H1 (cell line): ENCODE data around the gene PACSIN2. TPM values are rescaled to one million over a fixed set of nuclear protein-coding genes. Genes with fewer than 3 reads are reported as not detected.

Experiments
- CTCF ChIA-PET: fragments of 300-600 bp; sonication (Branson Sonifier 250); formaldehyde crosslinking; loops from one replicate; lab custom pipeline; 2021; ENCODE audit not compliant: partially characterized antibody; lab: Charles Lee
- POLR2A ChIA-PET: fragments of 300-600 bp; sonication (Branson Sonifier 250); formaldehyde crosslinking; loops from one replicate; lab custom pipeline; 2021; ENCODE audit warnings: inconsistent platforms; ENCODE audit not compliant: partially characterized antibody; lab: Charles Lee
- DNase-seq, 2 experiments: peaks; one replicate each; pipeline versions ENCODE4 v3.0.0 to v3.0.0-alpha.2; 2010 to 2022; ENCODE audit warnings: low spot score in 2 of 2, low read depth in 1 of 2, mixed read lengths in 1 of 2
- FAIRE-seq: peaks from 2 replicates; lab custom pipeline; 2011; peaks lifted over from hg19 to GRCh38; lab: Jason Lieb, UNC
- H2AFZ ChIP-seq: 2 replicates; pipeline ENCODE4 v1.8.1; 2012; ENCODE audit warnings: low read length, inconsistent platforms
- H2AK5ac ChIP-seq: 2 replicates; pipeline ENCODE4 v1.6.1; 2013; ENCODE audit warnings: low read depth, low read length
- H2BK120ac ChIP-seq: replicated peaks from 2 replicates; pipeline ENCODE3; 2013; ENCODE audit warnings: low read depth, low read length, inconsistent platforms
- H2BK12ac ChIP-seq: 2 replicates; pipeline ENCODE4 v1.6.1; 2013; ENCODE audit warnings: low read depth, low read length
- H2BK15ac ChIP-seq: 2 replicates; pipeline ENCODE4 v1.6.1; 2013; ENCODE audit warnings: low read length
- H2BK20ac ChIP-seq: 2 replicates; pipeline ENCODE4 v1.6.1; 2013; ENCODE audit warnings: low read length
- H2BK5ac ChIP-seq: 2 replicates; pipeline ENCODE4 v1.6.1; 2013; ENCODE audit warnings: low read depth, low read length
- H3K14ac ChIP-seq: 2 replicates; pipeline ENCODE4 v1.6.1; 2013; ENCODE audit warnings: inconsistent platforms; ENCODE audit not compliant: insufficient read length
- H3K18ac ChIP-seq: 2 replicates; pipeline ENCODE4 v1.6.1; 2013; ENCODE audit warnings: low read length; ENCODE audit errors: extremely low read depth
- H3K23ac ChIP-seq: 2 replicates; pipeline ENCODE4 v1.6.1; 2013; ENCODE audit warnings: inconsistent platforms; ENCODE audit not compliant: insufficient read length
- H3K23me2 ChIP-seq: 2 replicates; pipeline ENCODE4 v1.6.1; 2013; ENCODE audit warnings: low read depth, low read length
- H3K27ac ChIP-seq: 2 replicates; pipeline ENCODE4 v1.6.1; 2011; ENCODE audit warnings: low read depth, low read length, inconsistent platforms
- H3K27me3 ChIP-seq, 4 experiments: replicated peaks in 1 of 4; 1 replicate in 1 of 4; 2 replicates in 3 of 4; pipeline versions ENCODE4 v1.6.1 to v1.8.1; 2011 to 2013; ENCODE audit warnings: low read length in 3 of 4, mild to moderate bottlenecking in 3 of 4, inconsistent platforms in 2 of 4, mixed read lengths in 2 of 4, moderate library complexity in 1 of 4; ENCODE audit not compliant: control insufficient read depth in 3 of 4, insufficient read depth in 3 of 4; ENCODE audit errors: extremely low read depth in 1 of 4
- H3K36me3 ChIP-seq, 4 experiments: 2 replicates each; pipeline versions ENCODE4 v1.6.1 to v1.8.1; 2011 to 2013; ENCODE audit warnings: mild to moderate bottlenecking in 4 of 4, low read length in 3 of 4, moderate library complexity in 2 of 4, control low read depth in 1 of 4, inconsistent platforms in 1 of 4; ENCODE audit not compliant: insufficient read depth in 4 of 4, control insufficient read depth in 2 of 4
- H3K4ac ChIP-seq: replicated peaks from 2 replicates; pipeline ENCODE3; 2013; ENCODE audit warnings: low read length, low read depth, mixed read lengths, inconsistent platforms; ENCODE audit not compliant: insufficient read length
- H3K4me1 ChIP-seq, 4 experiments: replicated peaks in 1 of 4; 1 replicate in 1 of 4; 2 replicates in 3 of 4; pipeline versions ENCODE4 v1.6.1 to v1.8.1; 2011 to 2013; ENCODE audit warnings: low read length in 3 of 4, inconsistent platforms in 2 of 4, mixed read lengths in 1 of 4; ENCODE audit not compliant: insufficient read depth in 4 of 4, control insufficient read depth in 3 of 4
- H3K4me2 ChIP-seq, 2 experiments: 2 replicates each; pipeline versions ENCODE4 v1.6.1 to v1.8.1; 2011 to 2013; ENCODE audit warnings: low read depth in 2 of 2, low read length in 2 of 2, control low read depth in 1 of 2, inconsistent platforms in 1 of 2, mild to moderate bottlenecking in 1 of 2; ENCODE audit not compliant: insufficient read depth in 1 of 2
- H3K4me3 ChIP-seq, 4 experiments: fragments of 200-600, 300-600 bp in 1 of 4; sonication (generic), shearing (Covaris generic), sonication (Bioruptor Twin) in 1 of 4; 2 replicates each; pipeline versions ENCODE4 v1.5.1 to v1.8.1; 2011 to 2016; ENCODE audit warnings: low read length in 4 of 4, low read depth in 3 of 4, control low read depth in 2 of 4, inconsistent platforms in 2 of 4, mild to moderate bottlenecking in 2 of 4, mixed read lengths in 1 of 4, moderate library complexity in 1 of 4; ENCODE audit not compliant: insufficient read depth in 2 of 4; ENCODE audit errors: extremely low read depth in 1 of 4
- H3K56ac ChIP-seq: replicated peaks from 2 replicates; pipeline ENCODE3; 2013; ENCODE audit warnings: low read depth, mild to moderate bottlenecking, mixed read lengths, low read length, inconsistent platforms; ENCODE audit not compliant: insufficient read length
- H3K79me1 ChIP-seq: 2 replicates; pipeline ENCODE4 v1.6.1; 2013; ENCODE audit warnings: low read depth, low read length, control low read depth
- H3K79me2 ChIP-seq, 2 experiments: 2 replicates each; pipeline versions ENCODE4 v1.6.1 to v1.8.1; 2012 to 2013; ENCODE audit warnings: low read length in 2 of 2, mild to moderate bottlenecking in 2 of 2, inconsistent platforms in 1 of 2; ENCODE audit not compliant: insufficient read depth in 2 of 2, control insufficient read depth in 1 of 2
- H3K9ac ChIP-seq, 4 experiments: replicated peaks in 1 of 4; 1 replicate in 1 of 4; 2 replicates in 3 of 4; pipeline versions ENCODE4 v1.6.1 to v1.8.1; 2011 to 2013; ENCODE audit warnings: low read depth in 3 of 4, low read length in 3 of 4, control low read depth in 2 of 4, mild to moderate bottlenecking in 2 of 4, moderate library complexity in 2 of 4, inconsistent platforms in 1 of 4; ENCODE audit errors: extremely low read depth in 1 of 4
- H3K9me3 ChIP-seq, 2 experiments: 2 replicates each; pipeline versions ENCODE4 v1.6.1 to v1.8.1; 2012 to 2013; ENCODE audit warnings: mild to moderate bottlenecking in 2 of 2, moderate library complexity in 2 of 2, control low read depth in 1 of 2, inconsistent platforms in 1 of 2, low read depth in 1 of 2, low read length in 1 of 2, mixed read lengths in 1 of 2; ENCODE audit not compliant: insufficient read depth in 2 of 2
- H4K20me1 ChIP-seq, 2 experiments: replicated peaks in 1 of 2; 2 replicates each; pipeline versions ENCODE3 to v1.8.1; 2011 to 2013; ENCODE audit warnings: inconsistent platforms in 2 of 2, low read length in 2 of 2, mild to moderate bottlenecking in 1 of 2; ENCODE audit not compliant: insufficient read depth in 2 of 2, control insufficient read depth in 1 of 2
- H4K5ac ChIP-seq: 2 replicates; pipeline ENCODE4 v1.6.1; 2013; ENCODE audit warnings: low read length, low read depth, mixed read lengths, inconsistent platforms; ENCODE audit not compliant: insufficient read length
- H4K8ac ChIP-seq: 2 replicates; pipeline ENCODE4 v1.8.0; 2013; ENCODE audit warnings: mild to moderate bottlenecking, moderate library complexity, low read length, inconsistent platforms; ENCODE audit not compliant: insufficient read depth; ENCODE audit errors: extremely low read depth
- H4K91ac ChIP-seq: replicated peaks from 2 replicates; pipeline ENCODE3; 2013; ENCODE audit warnings: low read length, mixed read lengths, inconsistent platforms; ENCODE audit not compliant: insufficient read length
- JUND ChIP-seq: IDR thresholded peaks from 2 replicates; pipeline ENCODE4 v1.6.1; 2011; ENCODE audit warnings: mild to moderate bottlenecking, improper control_type of control experiment, low read length
- SUZ12 ChIP-seq: fragments of 200-600 bp; sonication (generic); IDR thresholded peaks from 2 replicates; pipeline ENCODE4 v1.6.1; 2012; ENCODE audit warnings: mild to moderate bottlenecking, inconsistent platforms, low read length, moderate library complexity, mixed read lengths
- TAF7 ChIP-seq: optimal IDR thresholded peaks from 2 replicates; pipeline ENCODE3; 2011; ENCODE audit warnings: low read depth, mild to moderate bottlenecking, inconsistent platforms, low read length, moderate library complexity, borderline replicate concordance
- WGBS, 2 experiments: shearing (Covaris generic) in 1 of 2; methylation state at CpG; one replicate each; pipeline versions ENCODE4 v1.1.6 to v1.1.7; 2013 to 2015; ENCODE audit warnings: low lambda C conversion rate in 2 of 2, mixed read lengths in 2 of 2, inconsistent platforms in 1 of 2, low coverage in 1 of 2, missing lambda C conversion rate in 1 of 2; ENCODE audit not compliant: insufficient replicate concordance in 2 of 2, insufficient coverage in 1 of 2, insufficient read length in 1 of 2; ENCODE audit errors: extremely low coverage in 1 of 2, missing lambda C conversion rate in 1 of 2; 5-methylcytosine and 5-hydroxymethylcytosine counted together
- polyA plus RNA-seq, 7 experiments: library from polyadenylated mRNA; depleted of rRNA in 3 of 7; stranded (reverse) in 5 of 7; unstranded in 2 of 7; fragments of >200 nt in 5 of 7; fragments of 200-250 nt in 2 of 7; gene quantifications; 1 replicate in 5 of 7; 2 replicates in 1 of 7; 4 replicates in 1 of 7; pipeline versions ENCODE4 v1.2.1 to v1.2.3, GENCODE V29; 2011 to 2013; ENCODE audit warnings: missing spikeins in 2 of 7, mixed read lengths in 2 of 7
- total RNA-seq: library from RNA; stranded (reverse); fragmentation: NEBNext Ultra II Directional; extraction: Animal tissue kit (Norgen Biotek cat#: 25700); gene quantifications from 2 replicates; pipeline ENCODE4 v1.2.1, GENCODE V29; 2021

The PACSIN2 gene
- total and polyA plus RNA-seq, 2 of the 8 experiments (the other 6 are each of a cell fraction or from before 2014, with no cell fraction given): 44.8 to 64.2 TPM

GRCh38 chr22:42892156-42892555, 122.8 kb downstream of the PACSIN2 start:
- Histone ChIP-seq H3K4me2 (no peak overlapping the region), H3K79me1 (no peaks in the 10 kb centered on the region; the same call in 1 of the 2 replicates), H3K27me3 (no peaks in the 10 kb centered on the region), H3K79me2 (peaks cover 0 to 8% of the 10 kb centered on the region in 2 experiments; a peak in 1 of 4 replicates), H3K56ac (no peak overlapping the region), H3K9me3 (no peaks in the 10 kb centered on the region), H2BK20ac (no peak overlapping the region), H3K4me3 (no peak overlapping the region), H2BK120ac (no peak overlapping the region), H3K18ac (no peak overlapping the region), H4K91ac (no peak overlapping the region), H3K36me3 (peaks cover 3 to 13% (median 10%) of the 10 kb centered on the region in 4 experiments; a peak in 5 of 8 replicates), H3K4ac (peak overlapping the region; percentile 23), H3K23ac (no peak overlapping the region), H4K20me1 (peaks cover 5 to 16% of the 10 kb centered on the region in 2 experiments), H2BK5ac (peak overlapping the region; percentile 52), H3K9ac (no peak overlapping the region), H2AFZ (no peak overlapping the region), H3K27ac (peak overlapping the region; percentile 33; the same call in 1 of the 2 replicates), H4K5ac (no peak overlapping the region), H2BK12ac (no peak overlapping the region), H3K14ac (no peak overlapping the region), H3K23me2 (no peaks in the 10 kb centered on the region; the same call in 1 of the 2 replicates), H2AK5ac (no peak overlapping the region), H3K4me1 (no peaks in the 10 kb centered on the region), H4K8ac (no peak overlapping the region; the same call in 1 of the 2 replicates), H2BK15ac (no peak overlapping the region)
- FAIRE-seq: no peak
- ChIA-PET POLR2A (interaction anchor here (1.1 to 2.2 kb wide), 3 partner anchors 9 to 123 kb away, joined by 3 to 9 read pairs (median 4); partner anchors contain the start of gene PACSIN2), CTCF (interaction anchor here (1.2 to 4.2 kb wide), 6 partner anchors 13 to 167 kb away, joined by 3 to 38 read pairs (median 4); no protein-coding TSS in a partner anchor)
- no peak for DNase-seq
- 87% methylated on average over 9 of the region's 9 CpGs; no CpG with 5 or more reads in 1 of the 2 experiments for WGBS, 2 experiments
- TF ChIP-seq TAF7 (no peak), SUZ12 (no peak), JUND (no peak)
